ENCODE measurements around the gene ZNF497.

The ZNF497 gene

GRCh38 chr19:58318297-58318696 lies 44.3 kb downstream of the ZNF497 start:
- no peak for DNase-seq

- no peak for DNase-seq
Measured at GRCh38 chr19:58317476-58318072, 45.0 kb downstream of the ZNF497 start.

- DNase-seq = no peak
Measured at GRCh38 chr19:58315580-58315979, 47.0 kb downstream of the ZNF497 start.

GRCh38 chr19:58311345-58311865 lies 51.1 kb downstream of the ZNF497 start:
- DNase-seq = peak in 1 of 51 donors; percentile 14

GRCh38 chr19:58310685-58311084 lies 51.9 kb downstream of the ZNF497 start:
- DNase-seq = peak in 28 of 51 donors; percentile 0 to 52 (median 17)

GRCh38 chr19:58307736-58308135 lies 54.8 kb downstream of the ZNF497 start:
- no peak for DNase-seq

GRCh38 chr19:58305932-58306323 lies 56.6 kb downstream of the ZNF497 start:
- DNase-seq = no peak

- DNase-seq = peak; percentile 34 to 98 (median 93)
Measured at GRCh38 chr19:58305065-58305931, 57.3 kb downstream of the ZNF497 start, which contains the start of gene ERVK3-1. ERVK3-1 (plus strand) TSS chr19:58305377; CDS start chr19:58312169, 6,792 bp downstream.

- DNase-seq = no peak
Measured at GRCh38 chr19:58304748-58305064, 57.8 kb downstream of the ZNF497 start.
